ENCODE results near the gene IL23R.
A peak's percentile ranks its signal among the peaks of the same experiment; 100 is the strongest.

IL23R gene

DNA sequence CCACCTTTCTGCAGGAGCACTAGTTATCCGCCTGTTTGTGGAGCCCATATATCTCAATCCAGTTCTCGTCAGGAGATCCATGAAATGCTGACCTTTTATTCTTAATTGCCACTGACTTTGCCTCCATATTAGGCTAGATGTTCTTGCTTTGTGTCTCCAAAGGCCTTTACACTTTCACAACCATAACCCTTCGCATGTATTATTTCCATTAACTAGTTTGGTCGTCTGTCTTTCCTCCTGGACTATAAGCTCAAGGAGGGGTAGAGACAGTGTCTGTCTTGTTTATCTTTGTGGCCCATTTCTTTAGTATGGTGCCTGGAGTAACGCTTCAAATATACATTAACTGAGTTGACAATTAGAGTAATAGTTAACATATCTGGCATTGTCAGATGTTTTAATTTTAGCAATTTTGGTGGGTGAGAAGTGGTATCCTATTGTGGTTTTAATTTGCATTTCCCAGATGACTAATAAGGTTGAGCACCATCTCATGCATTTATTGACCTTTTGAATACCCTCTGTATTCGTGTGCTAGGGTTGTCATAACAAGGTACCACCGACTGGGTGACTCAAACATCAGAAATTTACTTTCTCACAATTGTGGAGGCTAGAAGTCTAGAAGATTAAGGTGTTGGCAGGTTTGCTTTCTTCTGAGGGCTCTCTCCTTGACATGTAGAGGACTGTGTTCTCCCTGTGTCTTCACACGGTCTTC lies 119.7 kb downstream of the IL23R start:
- DNase-seq (ENCODE audit: extremely low spot score, insufficient read length, low read depth) (no peak), FAIRE-seq (peak; percentile 63)

GRCh38 chr1:67290236-67290635 lies 124.0 kb downstream of the IL23R start:
- no peak for DNase-seq (ENCODE audit: extremely low spot score, insufficient read length, low read depth)
- FAIRE-seq, result no peak

DNA sequence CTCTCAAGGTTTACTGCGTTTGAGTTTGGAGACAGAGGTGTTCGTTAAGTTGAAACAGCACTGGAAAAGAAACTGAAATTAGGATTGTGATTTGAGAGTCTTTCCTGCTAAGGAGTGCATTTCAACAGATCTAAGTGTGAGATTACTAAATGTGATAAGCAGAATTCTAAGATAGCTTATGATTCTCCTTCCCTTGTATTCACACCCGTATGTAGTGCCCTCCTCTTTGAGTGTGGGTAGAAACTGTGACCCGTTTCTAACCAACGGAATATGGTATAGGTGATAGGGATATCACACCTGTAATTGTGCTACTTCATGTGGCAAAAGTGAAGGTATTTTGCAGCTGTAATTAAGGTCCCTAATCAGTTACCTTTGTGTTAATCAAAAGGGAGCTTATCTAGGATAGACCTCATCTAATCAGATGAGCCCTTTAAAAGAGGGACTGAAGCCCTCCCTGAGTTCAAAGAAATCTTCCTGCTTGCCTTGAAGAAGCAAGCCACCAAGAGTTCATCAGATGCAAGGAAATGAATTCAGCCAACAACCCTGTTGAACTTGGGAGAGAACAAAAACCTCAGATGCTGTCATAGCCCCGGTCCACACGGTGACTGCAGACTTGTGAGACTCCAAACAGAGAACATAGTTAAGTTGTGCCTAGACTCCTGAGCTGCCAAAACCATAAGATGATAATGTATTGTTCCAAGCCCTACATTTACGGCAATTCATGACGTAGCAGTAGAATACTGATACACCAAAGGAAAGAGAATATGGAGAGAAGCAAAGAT lies 128.8 kb downstream of the IL23R start:
- FAIRE-seq (no peak), DNase-seq (ENCODE audit: extremely low spot score, insufficient read length, low read depth) (no peak)

DNA sequence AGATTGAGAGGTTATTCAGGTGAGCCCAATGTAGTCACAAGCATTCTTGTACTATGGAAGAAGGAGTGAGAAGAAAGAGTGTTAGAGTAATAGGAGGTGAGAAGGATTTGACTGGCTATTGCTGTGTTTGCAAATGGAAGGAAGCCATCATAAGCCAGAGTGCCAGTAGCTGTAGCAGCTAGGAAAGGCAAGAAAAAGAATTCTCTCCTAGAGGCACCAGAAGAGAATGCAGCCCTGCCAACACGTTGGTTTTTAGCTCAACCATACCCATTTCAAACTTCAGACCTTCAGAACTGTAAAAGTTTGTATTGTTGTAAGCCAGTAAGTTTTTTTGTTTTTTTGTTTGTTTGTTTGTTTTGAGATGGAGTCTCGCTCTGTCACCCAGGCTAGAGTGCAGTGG lies 132.5 kb downstream of the IL23R start:
- DNase-seq (ENCODE audit: extremely low spot score, insufficient read length, low read depth), result no peak
- FAIRE-seq, result no peak

GRCh38 chr1:67299296-67299695 lies 133.0 kb downstream of the IL23R start:
- DNase-seq (ENCODE audit: extremely low spot score, insufficient read length, low read depth) (no peak), FAIRE-seq (no peak)

- FAIRE-seq (no peak), DNase-seq (ENCODE audit: extremely low spot score, insufficient read length, low read depth) (no peak)
Observed at GRCh38 chr1:67300561-67300960, 134.3 kb downstream of the IL23R start.

GRCh38 chr1:67304023-67304422 lies 137.8 kb downstream of the IL23R start:
- FAIRE-seq, result no peak

GRCh38 chr1:67306547-67306946 lies 140.3 kb downstream of the IL23R start:
- FAIRE-seq (no peak), DNase-seq (ENCODE audit: extremely low spot score, insufficient read length, low read depth) (no peak)

More at GRCh38 chr1:67304023-67304422, 137.8 kb downstream of the IL23R start:
- no peak for DNase-seq (ENCODE audit: extremely low spot score, insufficient read length, low read depth)

DNA sequence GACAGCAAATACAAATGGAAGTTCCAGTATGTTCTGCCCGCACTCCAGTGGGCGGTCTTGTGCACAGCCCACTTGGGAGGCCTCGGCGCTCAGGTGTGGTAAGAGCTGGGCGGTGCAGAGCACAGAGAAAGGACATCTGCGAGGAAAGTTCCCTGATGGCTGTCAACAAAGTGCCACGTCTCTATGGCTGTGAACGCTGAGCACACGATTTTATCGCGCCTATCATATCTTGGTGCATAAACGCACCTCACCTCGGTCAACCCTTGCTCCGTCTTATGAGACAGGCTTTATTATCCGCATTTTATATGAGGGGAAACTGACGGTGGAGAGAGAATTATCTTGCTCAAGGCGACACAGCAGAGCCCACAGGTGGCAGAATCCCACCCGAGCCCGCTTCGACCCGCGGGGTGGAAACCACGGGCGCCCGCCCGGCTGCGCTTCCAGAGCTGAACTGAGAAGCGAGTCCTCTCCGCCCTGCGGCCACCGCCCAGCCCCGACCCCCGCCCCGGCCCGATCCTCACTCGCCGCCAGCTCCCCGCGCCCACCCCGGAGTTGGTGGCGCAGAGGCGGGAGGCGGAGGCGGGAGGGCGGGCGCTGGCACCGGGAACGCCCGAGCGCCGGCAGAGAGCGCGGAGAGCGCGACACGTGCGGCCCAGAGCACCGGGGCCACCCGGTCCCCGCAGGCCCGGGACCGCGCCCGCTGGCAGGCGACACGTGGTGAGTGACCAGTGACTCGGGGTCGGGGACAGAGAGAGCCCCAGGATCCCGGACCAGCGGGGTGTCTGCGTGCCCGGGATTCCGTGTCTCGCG lies 141.2 kb downstream of the IL23R start, which contains the start of gene IL12RB2:
TSS of gene IL12RB2 (plus strand) at position 623 of the 810 bp plus-strand sequence. CDS start 12,496 bp downstream, outside the sequence.
- DNase-seq (ENCODE audit: extremely low spot score, insufficient read length, low read depth), result no peak
- peak; percentile 38 for FAIRE-seq

DNA sequence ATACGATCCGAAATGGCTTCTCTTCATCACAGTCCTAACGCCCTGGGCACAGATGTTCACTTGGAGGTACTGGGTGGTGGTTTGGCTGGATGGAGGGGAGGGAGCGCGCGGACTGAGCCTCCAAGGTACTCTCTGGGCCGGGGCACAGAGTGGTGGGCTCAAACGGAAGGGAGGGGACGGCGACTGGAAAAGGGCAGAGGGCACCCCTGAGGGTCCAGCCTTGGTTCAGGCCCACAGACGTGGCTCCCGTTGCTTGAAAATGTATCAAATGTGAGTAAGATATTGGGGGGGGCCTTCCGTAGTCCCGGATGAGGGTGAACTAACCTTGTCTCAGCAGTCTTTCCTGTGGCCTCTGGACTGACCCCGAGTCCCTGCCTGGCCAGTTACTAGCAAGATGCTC lies 141.9 kb downstream of the IL23R start:
- DNase-seq (ENCODE audit: extremely low spot score, insufficient read length, low read depth) (no peak), FAIRE-seq (no peak)
